ENCODE results near the gene ZNF467.

GRCh38 chr7:149722356-149722957 is 50.9 kb downstream of the ZNF467 start:
- TF ChIP-seq EP300 (IDR thresholded peaks at IDR 0.05; ENCODE audit: borderline replicate concordance in 1 of 2, low read depth in 2 of 2, low read length in 2 of 2), result no peak
- no peak for TF ChIP-seq CTCF (IDR thresholded peaks at IDR 0.05; ENCODE audit: control extremely low read depth in 1 of 3, insufficient read depth in 1 of 3, low read depth in 1 of 3, low read length in 3 of 3)
- TF ChIP-seq HDAC2 (IDR thresholded peaks at IDR 0.05; ENCODE audit: borderline replicate concordance in 1 of 2, low read depth in 2 of 2, low read length in 2 of 2), result no peak
- no peak for TF ChIP-seq TAF7 (optimal IDR thresholded peaks at IDR 0.05; ENCODE audit: borderline replicate concordance, low read depth, low read length)
- no peak for TF ChIP-seq RBBP5 (IDR thresholded peaks at IDR 0.05; ENCODE audit: borderline replicate concordance, low read depth, low read length)
- TF ChIP-seq POLR2AphosphoS5 (IDR thresholded peaks at IDR 0.05; ENCODE audit: low read depth, low read length), result no peak

Measured in H1 (cell line).